ENCODE data around the gene ANAPC16.
"Not testable (repeated sequence)": the region's sequence is repeated elsewhere in the genome, so short reads cannot be mapped to it uniquely, and the experiment has no call there.

ANAPC16 gene

DNA sequence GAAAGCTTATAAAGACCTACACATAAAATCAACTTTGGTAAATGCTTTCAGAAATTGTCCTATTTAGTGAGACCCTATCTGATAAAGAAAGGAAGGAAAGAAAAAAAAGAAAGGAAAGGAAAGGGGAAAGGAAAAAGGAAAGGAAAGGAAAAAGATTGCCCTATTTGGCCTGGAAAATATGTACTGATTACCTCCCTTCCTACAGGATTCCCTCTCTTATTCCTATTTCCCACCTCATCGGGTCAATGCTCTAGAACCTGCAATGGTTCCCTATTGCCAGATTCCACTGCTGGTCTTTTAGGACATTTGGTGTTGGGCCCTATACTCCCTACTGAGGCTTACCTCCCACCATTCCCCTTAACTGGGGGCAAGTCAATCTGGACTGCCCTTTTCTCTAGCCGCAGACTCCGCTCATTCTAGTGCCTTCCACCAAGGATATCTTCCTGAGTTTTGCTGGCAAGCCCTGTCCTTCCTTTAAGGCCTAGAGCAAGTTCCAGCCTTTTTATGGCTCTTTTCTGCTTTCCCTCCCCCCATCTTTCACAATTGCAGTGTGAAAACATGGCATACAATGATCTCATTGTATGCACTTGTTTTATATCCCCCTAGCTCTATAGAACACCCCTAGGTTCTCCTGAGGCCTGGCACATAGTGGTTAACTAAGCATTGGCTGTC, 62.3 kb downstream of the ANAPC16 start:
- H3K9me3 ChIP-seq (ENCODE audit: insufficient read depth, low read length) = no peaks in the 10 kb centered on the region
- no peaks in the 10 kb centered on the region for H4K20me1 ChIP-seq (ENCODE audit: low read depth, low read length)
- H3F3A ChIP-seq (ENCODE audit: insufficient read depth) = peaks cover 30% of the 10 kb centered on the region
- H3K9me2 ChIP-seq (replicated peaks; ENCODE audit: insufficient read depth, low read length) = no peaks in the 10 kb centered on the region
- no peaks in the 10 kb centered on the region; the same call in 1 of the 2 replicates for H3K79me2 ChIP-seq (ENCODE audit: insufficient read depth, low read length)
- no peaks in the 10 kb centered on the region for H3K27me3 ChIP-seq (ENCODE audit: low read length)
- H3K9ac ChIP-seq (ENCODE audit: low read length) = no peak overlapping the region
- no peak overlapping the region for H3K27ac ChIP-seq (ENCODE audit: low read depth, low read length)
- no peak for TF ChIP-seq EZH2phosphoT487 (conservative IDR thresholded peaks at IDR 0.05; ENCODE audit: low read length)
- TF ChIP-seq, protein P1, sequence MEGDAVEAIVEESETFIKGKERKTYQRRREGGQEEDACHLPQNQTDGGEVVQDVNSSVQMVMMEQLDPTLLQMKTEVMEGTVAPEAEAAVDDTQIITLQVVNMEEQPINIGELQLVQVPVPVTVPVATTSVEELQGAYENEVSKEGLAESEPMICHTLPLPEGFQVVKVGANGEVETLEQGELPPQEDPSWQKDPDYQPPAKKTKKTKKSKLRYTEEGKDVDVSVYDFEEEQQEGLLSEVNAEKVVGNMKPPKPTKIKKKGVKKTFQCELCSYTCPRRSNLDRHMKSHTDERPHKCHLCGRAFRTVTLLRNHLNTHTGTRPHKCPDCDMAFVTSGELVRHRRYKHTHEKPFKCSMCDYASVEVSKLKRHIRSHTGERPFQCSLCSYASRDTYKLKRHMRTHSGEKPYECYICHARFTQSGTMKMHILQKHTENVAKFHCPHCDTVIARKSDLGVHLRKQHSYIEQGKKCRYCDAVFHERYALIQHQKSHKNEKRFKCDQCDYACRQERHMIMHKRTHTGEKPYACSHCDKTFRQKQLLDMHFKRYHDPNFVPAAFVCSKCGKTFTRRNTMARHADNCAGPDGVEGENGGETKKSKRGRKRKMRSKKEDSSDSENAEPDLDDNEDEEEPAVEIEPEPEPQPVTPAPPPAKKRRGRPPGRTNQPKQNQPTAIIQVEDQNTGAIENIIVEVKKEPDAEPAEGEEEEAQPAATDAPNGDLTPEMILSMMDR (IDR thresholded peaks at IDR 0.05; ENCODE audit: insufficient read depth, low read length, poor library complexity, severe bottlenecking) = no peak
- H3K4me3 ChIP-seq (ENCODE audit: insufficient read depth, low read length, poor library complexity, severe bottlenecking) = no peak overlapping the region
- no peak overlapping the region for H3K4me2 ChIP-seq (ENCODE audit: low read depth, low read length, poor library complexity, severe bottlenecking)
- H2AFZ ChIP-seq (ENCODE audit: low read depth, low read length, severe bottlenecking) = no peak overlapping the region
- H3K36me3 ChIP-seq (ENCODE audit: low read length) = peaks cover 6% of the 10 kb centered on the region

- Histone ChIP-seq H3F3A (ENCODE audit: insufficient read depth) (peaks cover 30% of the 10 kb centered on the region), H3K27ac (ENCODE audit: low read depth, low read length) (no peak overlapping the region)
These were observed 63.0 kb downstream of the ANAPC16 start for GRCh38 chr10:72278668-72279393.

DNA sequence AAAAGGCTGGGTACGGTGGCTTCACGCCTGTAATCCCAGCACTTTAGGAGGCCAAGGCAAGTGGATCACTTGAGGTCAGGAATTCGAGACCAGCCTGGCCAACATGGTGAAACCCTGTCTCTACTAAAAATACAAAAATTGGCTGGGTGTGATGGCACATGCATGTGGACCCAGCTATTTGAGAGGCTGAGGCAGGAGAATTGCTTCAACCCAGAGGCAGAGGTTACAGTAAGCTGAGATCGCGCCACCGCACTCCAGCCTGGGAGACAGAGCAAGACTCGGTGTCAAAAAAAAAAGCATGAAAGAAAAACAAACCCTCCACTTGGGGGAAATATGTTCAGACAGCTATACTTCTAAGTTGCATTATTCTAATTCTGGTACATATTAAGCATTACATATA, 63.8 kb downstream of the ANAPC16 start:
- not testable (repeated sequence) for H2AFZ ChIP-seq (ENCODE audit: low read depth, low read length, severe bottlenecking); H3K27me3 ChIP-seq (ENCODE audit: low read length); H3K9ac ChIP-seq (ENCODE audit: low read length); H4K20me1 ChIP-seq (ENCODE audit: low read depth, low read length); H3K4me3 ChIP-seq (ENCODE audit: insufficient read depth, low read length, poor library complexity, severe bottlenecking); H3K9me2 ChIP-seq (replicated peaks; ENCODE audit: insufficient read depth, low read length); H3K79me2 ChIP-seq (ENCODE audit: insufficient read depth, low read length); H3K27ac ChIP-seq (ENCODE audit: low read depth, low read length); H3K4me2 ChIP-seq (ENCODE audit: low read depth, low read length, poor library complexity, severe bottlenecking); H3K36me3 ChIP-seq (ENCODE audit: low read length); H3K9me3 ChIP-seq (ENCODE audit: insufficient read depth, low read length)
- peaks cover 30% of the 10 kb centered on the region for H3F3A ChIP-seq (ENCODE audit: insufficient read depth)

More at GRCh38 chr10:72278668-72279393, 63.0 kb downstream of the ANAPC16 start:
- no peaks in the 10 kb centered on the region for H4K20me1 ChIP-seq (ENCODE audit: low read depth, low read length)
- TF ChIP-seq EZH2phosphoT487 (conservative IDR thresholded peaks at IDR 0.05; ENCODE audit: low read length) = no peak
- TF ChIP-seq, protein P1 (IDR thresholded peaks at IDR 0.05; ENCODE audit: insufficient read depth, low read length, poor library complexity, severe bottlenecking) = peak; percentile 10
- no peaks in the 10 kb centered on the region for H3K27me3 ChIP-seq (ENCODE audit: low read length)
- no peaks in the 10 kb centered on the region for H3K9me3 ChIP-seq (ENCODE audit: insufficient read depth, low read length)
- H3K36me3 ChIP-seq (ENCODE audit: low read length) = peaks cover 6% of the 10 kb centered on the region
- H3K9me2 ChIP-seq (replicated peaks; ENCODE audit: insufficient read depth, low read length) = no peaks in the 10 kb centered on the region
- H3K4me2 ChIP-seq (ENCODE audit: low read depth, low read length, poor library complexity, severe bottlenecking) = no peak overlapping the region
- no peak overlapping the region for H2AFZ ChIP-seq (ENCODE audit: low read depth, low read length, severe bottlenecking)
- no peaks in the 10 kb centered on the region; the same call in 1 of the 2 replicates for H3K79me2 ChIP-seq (ENCODE audit: insufficient read depth, low read length)
- H3K4me3 ChIP-seq (ENCODE audit: insufficient read depth, low read length, poor library complexity, severe bottlenecking) = no peak overlapping the region
- no peak overlapping the region for H3K9ac ChIP-seq (ENCODE audit: low read length)

DNA sequence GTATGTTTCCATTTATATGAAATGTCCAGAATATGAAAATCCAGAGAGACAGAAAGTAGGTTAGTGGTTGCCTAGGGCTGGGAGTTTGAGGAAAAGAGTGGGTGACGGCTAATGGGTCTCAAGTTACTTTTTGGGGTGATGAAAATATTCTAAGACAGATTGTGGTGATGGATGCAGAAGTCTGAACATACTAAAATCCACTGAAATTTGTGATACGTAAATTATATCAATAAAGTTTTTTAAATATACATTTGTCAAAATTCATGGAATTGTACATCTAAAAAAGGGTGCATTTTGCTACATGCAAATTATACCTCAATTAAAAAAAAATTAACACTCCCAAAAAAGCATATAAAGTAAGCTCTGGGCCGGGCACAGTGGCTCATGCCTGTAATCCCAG, 67.3 kb downstream of the ANAPC16 start:
- H3K4me2 ChIP-seq (ENCODE audit: low read depth, low read length, poor library complexity, severe bottlenecking) = no peak overlapping the region
- H3K36me3 ChIP-seq (ENCODE audit: low read length) = no peaks in the 10 kb centered on the region
- no peaks in the 10 kb centered on the region for H3K9me3 ChIP-seq (ENCODE audit: insufficient read depth, low read length)
- H3K79me2 ChIP-seq (ENCODE audit: insufficient read depth, low read length) = no peaks in the 10 kb centered on the region
- TF ChIP-seq, protein P1 (IDR thresholded peaks at IDR 0.05; ENCODE audit: insufficient read depth, low read length, poor library complexity, severe bottlenecking) = no peak
- H3F3A ChIP-seq (ENCODE audit: insufficient read depth) = no peaks in the 10 kb centered on the region
- H3K27me3 ChIP-seq (ENCODE audit: low read length) = no peaks in the 10 kb centered on the region
- no peaks in the 10 kb centered on the region for H4K20me1 ChIP-seq (ENCODE audit: low read depth, low read length)
- no peaks in the 10 kb centered on the region for H3K9me2 ChIP-seq (replicated peaks; ENCODE audit: insufficient read depth, low read length)
- H3K27ac ChIP-seq (ENCODE audit: low read depth, low read length) = no peak overlapping the region
- H3K4me3 ChIP-seq (ENCODE audit: insufficient read depth, low read length, poor library complexity, severe bottlenecking) = no peak overlapping the region
- no peak overlapping the region for H2AFZ ChIP-seq (ENCODE audit: low read depth, low read length, severe bottlenecking)
- H3K9ac ChIP-seq (ENCODE audit: low read length) = no peak overlapping the region

Data from SU-DHL-6 (cell line).